ENCODE measurements around the gene VAMP1. TPM values are rescaled to one million over a fixed set of nuclear protein-coding genes. Genes with fewer than 3 reads are reported as not detected.
A peak's percentile ranks its signal among the peaks of the same experiment; 100 is the strongest.

Gene VAMP1
- total RNA-seq, 1 donor from 2014 or later, result 52.8 TPM

DNA sequence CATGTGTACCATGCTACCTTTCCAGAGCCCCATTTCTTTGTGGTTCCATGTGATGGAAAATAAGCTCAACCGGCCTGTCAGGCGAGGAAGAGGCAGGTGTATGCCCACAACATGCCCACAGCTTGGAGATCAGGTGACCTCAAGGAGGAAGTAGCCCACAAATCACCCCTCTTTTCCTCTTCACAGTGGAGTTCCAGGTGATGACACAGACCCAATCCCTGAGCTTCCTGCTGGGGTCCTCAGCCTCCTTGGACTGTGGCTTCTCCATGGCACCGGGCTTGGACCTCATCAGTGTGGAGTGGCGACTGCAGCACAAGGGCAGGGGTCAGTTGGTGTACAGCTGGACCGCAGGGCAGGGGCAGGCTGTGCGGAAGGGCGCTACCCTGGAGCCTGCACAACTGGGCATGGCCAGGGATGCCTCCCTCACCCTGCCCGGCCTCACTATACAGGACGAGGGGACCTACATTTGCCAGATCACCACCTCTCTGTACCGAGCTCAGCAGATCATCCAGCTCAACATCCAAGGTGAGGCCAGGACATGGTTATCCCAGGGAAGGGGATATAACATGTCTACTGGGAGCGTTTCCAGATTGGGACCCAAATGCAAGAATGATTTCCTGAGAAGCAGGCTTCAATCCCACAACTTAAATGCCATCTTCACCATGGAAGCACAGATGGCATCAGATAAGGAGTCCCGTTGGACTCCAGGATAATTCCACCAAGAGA, 13.1 kb downstream of the VAMP1 start:
- H3K9me3 Mint-ChIP-seq, result no peaks in the 10 kb centered on the region
- peaks cover 71% of the 10 kb centered on the region for H3K4me1 Mint-ChIP-seq (ENCODE audit: low read depth)
- peaks cover 73% of the 10 kb centered on the region for H3K36me3 Mint-ChIP-seq (ENCODE audit: low read depth)
- no peak for DNase-seq (ENCODE audit: low spot score)
- peak overlapping the region; percentile 8 for H3K4me3 Mint-ChIP-seq
- intact Hi-C loops (cut with micrococcal nuclease), result no loop called here
- peak overlapping the region; percentile 72 for H3K27ac Mint-ChIP-seq
- no peaks in the 10 kb centered on the region for H3K27me3 Mint-ChIP-seq (ENCODE audit: insufficient read depth)

DNA sequence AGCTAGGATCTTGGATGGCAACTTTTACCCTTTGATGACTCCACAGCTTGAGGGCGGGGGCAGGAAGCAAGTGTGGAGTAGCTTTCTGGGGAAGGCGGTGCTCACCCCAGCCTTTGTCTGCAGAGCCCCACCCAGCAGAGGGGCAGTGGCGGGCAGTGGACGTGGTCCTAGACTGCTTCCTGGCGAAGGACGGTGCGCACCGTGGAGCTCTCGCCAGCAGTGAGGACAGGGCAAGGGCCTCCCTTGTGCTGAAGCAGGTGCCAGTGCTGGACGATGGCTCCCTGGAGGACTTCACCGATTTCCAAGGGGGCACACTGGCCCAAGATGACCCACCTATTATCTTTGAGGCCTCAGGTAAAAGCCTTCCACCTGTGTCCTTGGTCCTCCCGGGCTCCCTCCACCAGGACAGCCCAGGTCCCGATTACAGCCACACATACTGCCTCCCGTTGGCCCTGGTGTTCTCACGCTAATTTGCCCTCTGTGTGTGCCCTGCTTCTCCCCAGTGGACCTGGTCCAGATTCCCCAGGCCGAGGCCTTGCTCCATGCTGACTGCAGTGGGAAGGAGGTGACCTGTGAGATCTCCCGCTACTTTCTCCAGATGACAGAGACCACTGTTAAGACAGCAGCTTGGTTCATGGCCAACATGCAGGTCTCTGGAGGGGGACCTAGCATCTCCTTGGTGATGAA, 17.4 kb downstream of the VAMP1 start:
- Mint-ChIP-seq H3K27ac (peak overlapping the region; percentile 91), H3K36me3 (ENCODE audit: low read depth) (peaks cover 64% of the 10 kb centered on the region), H3K9me3 (no peaks in the 10 kb centered on the region), H3K4me1 (ENCODE audit: low read depth) (peaks cover 66% of the 10 kb centered on the region), H3K27me3 (ENCODE audit: insufficient read depth) (no peaks in the 10 kb centered on the region), H3K4me3 (peak overlapping the region; percentile 98)
- no peak for DNase-seq (ENCODE audit: low spot score)
- intact Hi-C loops (cut with micrococcal nuclease), result loop anchor here (1.0 to 5.0 kb wide), 4 partner anchors 9 to 39 kb away; partner anchors contain the start of genes MRPL51 and NCAPD2

DNA sequence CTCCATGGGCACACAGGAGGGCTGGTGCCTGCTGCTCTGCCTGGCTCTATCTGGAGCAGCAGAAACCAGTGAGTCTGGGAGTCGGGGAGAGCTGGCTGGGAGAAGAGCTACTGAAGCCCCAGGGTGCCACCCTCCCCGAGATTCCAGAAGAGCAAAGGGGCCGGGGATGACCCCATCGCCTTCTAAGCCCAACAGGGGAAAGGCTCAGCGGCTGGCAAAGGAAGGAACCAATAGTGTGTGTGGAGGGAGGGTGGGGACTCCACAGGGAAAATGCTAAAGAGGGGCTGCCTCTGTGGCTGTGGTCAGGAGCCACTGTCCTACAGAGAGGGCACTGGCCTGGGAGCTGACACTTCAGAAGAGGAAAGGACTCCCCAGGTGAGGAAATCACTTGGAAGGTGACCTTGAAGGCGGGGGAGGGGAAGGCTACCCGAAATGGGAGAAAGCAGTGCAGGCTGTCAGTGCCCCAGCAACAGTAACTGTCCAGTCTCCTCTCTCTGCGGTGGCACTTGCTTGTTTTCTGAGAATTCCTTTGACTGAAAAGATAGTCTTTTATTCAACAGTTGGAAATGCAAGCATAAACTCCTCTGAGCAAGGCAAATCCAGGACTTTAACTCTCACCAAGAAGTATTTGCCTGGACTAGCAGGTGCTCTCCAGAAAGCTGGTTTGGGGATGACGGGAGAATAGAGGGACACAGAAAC, 18.1 kb downstream of the VAMP1 start:
- H3K36me3 Mint-ChIP-seq (ENCODE audit: low read depth), result peaks cover 67% of the 10 kb centered on the region
- intact Hi-C loops (cut with micrococcal nuclease), result loop anchor here (1.0 to 5.0 kb wide), 4 partner anchors 9 to 40 kb away; partner anchors contain the start of genes MRPL51 and NCAPD2
- H3K4me1 Mint-ChIP-seq (ENCODE audit: low read depth), result peaks cover 71% of the 10 kb centered on the region
- DNase-seq (ENCODE audit: low spot score), result no peak
- H3K9me3 Mint-ChIP-seq, result no peaks in the 10 kb centered on the region
- H3K27ac Mint-ChIP-seq, result peak overlapping the region; percentile 91
- H3K27me3 Mint-ChIP-seq (ENCODE audit: insufficient read depth), result no peaks in the 10 kb centered on the region
- peak overlapping the region; percentile 98 for H3K4me3 Mint-ChIP-seq

DNA sequence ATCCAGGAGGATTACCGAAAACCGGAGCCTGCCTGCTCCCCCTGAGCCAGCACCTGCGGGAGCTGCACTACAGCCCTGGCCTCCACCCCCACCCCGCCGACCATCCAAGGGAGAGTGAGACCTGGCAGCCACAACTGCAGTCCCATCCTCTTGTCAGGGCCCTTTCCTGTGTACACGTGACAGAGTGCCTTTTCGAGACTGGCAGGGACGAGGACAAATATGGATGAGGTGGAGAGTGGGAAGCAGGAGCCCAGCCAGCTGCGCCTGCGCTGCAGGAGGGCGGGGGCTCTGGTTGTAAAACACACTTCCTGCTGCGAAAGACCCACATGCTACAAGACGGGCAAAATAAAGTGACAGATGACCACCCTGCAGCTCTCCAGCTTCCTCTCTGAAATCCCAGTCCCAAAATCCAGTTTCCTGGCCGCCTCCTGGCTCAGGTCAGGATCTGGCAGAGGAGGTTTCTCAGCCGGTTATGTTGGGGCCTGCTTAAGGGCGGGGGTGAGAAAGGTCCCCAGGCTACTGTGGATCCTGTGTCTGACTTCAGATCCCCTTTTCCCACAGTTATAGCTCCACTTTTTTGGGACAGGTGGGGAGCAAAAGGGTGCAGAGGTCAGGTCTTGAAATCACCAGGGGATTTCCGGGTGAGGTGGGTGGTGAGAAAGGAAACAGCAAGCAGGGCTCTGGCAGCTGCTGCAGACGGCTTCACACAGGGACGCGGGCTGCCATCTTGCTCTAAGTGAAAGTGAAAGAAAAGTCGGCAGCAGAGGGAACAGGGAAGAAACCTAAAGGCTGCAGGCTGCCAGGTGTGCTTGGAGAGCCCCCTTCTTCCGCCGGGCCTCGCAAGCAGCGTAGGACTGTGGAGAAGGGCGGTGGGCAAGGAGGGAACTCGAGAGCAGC, 18.9 kb downstream of the VAMP1 start, which contains the start of gene TAPBPL:
Gene TAPBPL (plus strand): TSS at position 695 of the 897 bp plus-strand sequence. CDS start 207 bp downstream, outside the sequence.
- Mint-ChIP-seq H3K4me3 (peak within 1 kb of the TSS; percentile 98), H3K27me3 (ENCODE audit: insufficient read depth) (no peaks in the 10 kb centered on the region), H3K4me1 (ENCODE audit: low read depth) (peaks cover 72% of the 10 kb centered on the region), H3K27ac (peak within 1 kb of the TSS; percentile 91), H3K36me3 (ENCODE audit: low read depth) (peaks cover 67% of the 10 kb centered on the region), H3K9me3 (no peaks in the 10 kb centered on the region)
- intact Hi-C loops (cut with micrococcal nuclease), result loop anchor here (1.0 to 5.0 kb wide), 5 partner anchors 8 to 41 kb away; partner anchors contain the start of genes MRPL51 and NCAPD2
- DNase-seq (ENCODE audit: low spot score), result peak; percentile 79

DNA sequence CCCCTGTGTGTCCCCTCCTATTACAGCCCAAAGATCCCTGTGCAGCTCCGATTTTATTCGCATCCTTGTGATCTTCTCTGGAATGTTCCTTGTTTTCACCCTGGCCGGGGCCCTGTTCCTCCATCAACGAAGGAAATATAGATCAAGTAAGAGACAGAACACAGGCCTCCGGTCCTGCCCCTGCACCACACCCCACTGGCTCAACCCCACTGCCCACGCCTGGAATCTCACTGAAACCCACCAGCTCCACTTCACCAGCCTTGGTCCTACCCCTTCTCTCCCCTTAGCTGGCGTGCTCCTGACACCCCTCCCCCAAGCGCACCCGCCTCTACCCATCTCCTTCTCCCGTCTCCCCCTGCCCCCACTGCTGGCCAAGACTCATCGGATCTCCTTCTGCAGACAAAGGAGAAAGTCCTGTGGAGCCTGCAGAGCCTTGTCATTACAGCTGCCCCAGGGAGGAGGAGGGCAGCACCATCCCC, 19.6 kb downstream of the VAMP1 start:
- peaks cover 67% of the 10 kb centered on the region for H3K36me3 Mint-ChIP-seq (ENCODE audit: low read depth)
- H3K4me1 Mint-ChIP-seq (ENCODE audit: low read depth), result peaks cover 78% of the 10 kb centered on the region
- H3K27ac Mint-ChIP-seq, result peak overlapping the region; percentile 91
- no peak for DNase-seq (ENCODE audit: low spot score)
- peak overlapping the region; percentile 98 for H3K4me3 Mint-ChIP-seq
- no peaks in the 10 kb centered on the region for H3K9me3 Mint-ChIP-seq
- intact Hi-C loops (cut with micrococcal nuclease), result loop anchor here (1.0 to 5.0 kb wide), 2 partner anchors 28 to 41 kb away; partner anchors contain the start of genes MRPL51 and NCAPD2
- H3K27me3 Mint-ChIP-seq (ENCODE audit: insufficient read depth), result no peaks in the 10 kb centered on the region

DNA sequence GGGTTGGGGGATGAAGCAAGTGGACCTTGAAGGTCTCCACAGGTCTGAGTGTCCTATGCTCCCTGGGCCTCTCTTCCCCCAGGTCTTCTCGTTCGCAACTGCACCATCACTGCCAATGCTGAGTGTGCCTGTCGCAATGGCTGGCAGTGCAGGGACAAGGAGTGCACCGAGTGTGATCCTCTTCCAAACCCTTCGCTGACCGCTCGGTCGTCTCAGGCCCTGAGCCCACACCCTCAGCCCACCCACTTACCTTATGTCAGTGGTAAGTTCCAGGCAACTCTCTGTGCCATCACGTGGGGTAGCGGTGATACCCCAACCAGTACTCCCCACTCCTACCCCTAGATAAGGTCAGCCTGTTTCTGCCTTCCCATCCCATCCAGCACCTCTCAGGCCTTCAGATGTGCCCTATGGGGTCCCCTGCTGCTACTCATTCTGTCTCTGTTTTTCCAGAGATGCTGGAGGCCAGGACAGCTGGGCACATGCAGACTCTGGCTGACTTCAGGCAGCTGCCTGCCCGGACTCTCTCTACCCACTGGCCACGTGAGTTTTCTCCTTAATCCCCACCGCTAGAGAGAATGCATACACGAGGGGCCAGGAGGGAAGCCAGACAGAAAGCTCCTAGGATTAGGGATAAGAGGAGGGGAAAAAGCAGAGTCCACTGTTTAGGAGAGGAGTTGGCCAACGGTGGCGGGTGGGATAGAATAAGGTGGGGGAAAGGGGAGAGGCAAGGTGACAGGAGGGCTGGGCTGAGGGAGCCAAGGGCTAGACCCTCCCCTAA, 20.2 kb downstream of the VAMP1 start:
- no peak for DNase-seq (ENCODE audit: low spot score)
- intact Hi-C loops (cut with micrococcal nuclease), result loop anchor here (5.0 kb wide), 1 partner anchor 42 kb away; the partner anchor contains the start of genes MRPL51 and NCAPD2
- peaks cover 82% of the 10 kb centered on the region for H3K4me1 Mint-ChIP-seq (ENCODE audit: low read depth)
- H3K36me3 Mint-ChIP-seq (ENCODE audit: low read depth), result peaks cover 68% of the 10 kb centered on the region
- peak overlapping the region; percentile 91 for H3K27ac Mint-ChIP-seq
- H3K27me3 Mint-ChIP-seq (ENCODE audit: insufficient read depth), result no peaks in the 10 kb centered on the region
- peak overlapping the region; percentile 98 for H3K4me3 Mint-ChIP-seq
- no peaks in the 10 kb centered on the region for H3K9me3 Mint-ChIP-seq

DNA sequence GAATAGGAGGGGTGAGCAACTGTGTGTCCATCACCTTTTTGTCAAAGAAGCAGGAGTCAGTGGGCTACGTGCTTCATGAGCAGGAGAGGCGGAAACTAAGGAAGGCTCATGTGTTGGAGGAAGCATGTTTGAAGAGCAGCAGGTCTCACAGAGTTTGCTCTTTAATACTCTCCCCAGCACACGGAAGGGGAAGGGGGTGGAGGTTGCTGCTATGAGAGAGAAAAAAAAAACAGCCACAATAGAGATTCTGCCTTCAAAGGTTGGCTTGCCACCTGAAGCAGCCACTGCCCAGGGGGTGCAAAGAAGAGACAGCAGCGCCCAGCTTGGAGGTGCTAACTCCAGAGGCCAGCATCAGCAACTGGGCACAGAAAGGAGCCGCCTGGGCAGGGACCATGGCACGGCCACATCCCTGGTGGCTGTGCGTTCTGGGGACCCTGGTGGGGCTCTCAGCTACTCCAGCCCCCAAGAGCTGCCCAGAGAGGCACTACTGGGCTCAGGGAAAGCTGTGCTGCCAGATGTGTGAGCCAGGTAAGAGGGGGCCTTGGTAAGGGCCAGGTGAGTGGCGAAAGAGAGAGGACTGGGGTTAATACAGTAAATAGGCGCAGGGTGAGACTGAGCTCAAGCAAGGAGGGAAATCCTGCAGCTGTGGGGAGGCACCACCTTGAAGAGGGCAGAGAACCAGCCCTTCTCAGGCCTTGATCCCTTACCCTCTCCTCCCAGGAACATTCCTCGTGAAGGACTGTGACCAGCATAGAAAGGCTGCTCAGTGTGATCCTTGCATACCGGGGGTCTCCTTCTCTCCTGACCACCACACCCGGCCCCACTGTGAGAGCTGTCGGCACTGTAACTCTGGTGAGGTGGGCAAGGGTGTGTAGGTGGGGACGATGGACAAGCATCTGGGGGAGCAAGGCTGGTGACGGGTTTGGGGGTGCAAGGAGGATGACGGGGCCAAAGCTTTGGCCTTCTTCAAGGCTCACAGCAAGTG, 25.5 kb downstream of the VAMP1 start, which contains the start of gene CD27:
Gene CD27 (plus strand): TSS at position 252 of the 985 bp plus-strand sequence. CDS start 141 bp downstream, at position 393.
- Mint-ChIP-seq H3K36me3 (ENCODE audit: low read depth) (peaks cover 26% of the 10 kb centered on the region), H3K27ac (peak within 1 kb of the TSS; percentile 97), H3K27me3 (ENCODE audit: insufficient read depth) (no peaks in the 10 kb centered on the region), H3K4me1 (ENCODE audit: low read depth) (peaks cover 73% of the 10 kb centered on the region), H3K9me3 (no peaks in the 10 kb centered on the region), H3K4me3 (peak within 1 kb of the TSS; percentile 93)
- intact Hi-C loops (cut with micrococcal nuclease), result loop anchor here (5.0 kb wide), 1 partner anchor 1637 kb away; the partner anchor contains the start of gene NECAP1
- no peak for DNase-seq (ENCODE audit: low spot score)

DNA sequence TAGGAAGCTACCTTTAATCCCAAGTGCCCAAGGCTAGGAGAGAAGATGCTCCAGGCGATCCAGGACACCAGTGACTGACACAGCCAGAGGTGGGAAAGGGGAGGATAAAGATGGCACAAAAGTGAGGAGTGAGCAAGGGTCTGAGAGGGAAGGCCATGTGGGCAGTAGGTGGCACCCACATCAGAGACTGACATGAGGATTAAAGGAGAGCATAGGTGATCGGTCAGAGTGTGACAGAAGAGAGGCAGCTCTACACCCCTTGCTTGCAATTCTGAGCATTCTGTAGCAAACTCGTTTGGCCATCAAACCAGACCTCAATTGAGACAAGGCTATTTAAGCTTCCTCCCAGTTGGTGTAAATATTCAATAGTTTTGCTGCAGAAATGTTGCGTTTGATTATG, 26.4 kb downstream of the VAMP1 start:
- peak overlapping the region; percentile 93 for H3K4me3 Mint-ChIP-seq
- peaks cover 26% of the 10 kb centered on the region for H3K36me3 Mint-ChIP-seq (ENCODE audit: low read depth)
- H3K9me3 Mint-ChIP-seq, result no peaks in the 10 kb centered on the region
- peaks cover 76% of the 10 kb centered on the region for H3K4me1 Mint-ChIP-seq (ENCODE audit: low read depth)
- no peak for DNase-seq (ENCODE audit: low spot score)
- peak overlapping the region; percentile 97 for H3K27ac Mint-ChIP-seq
- intact Hi-C loops (cut with micrococcal nuclease), result no loop called here
- H3K27me3 Mint-ChIP-seq (ENCODE audit: insufficient read depth), result no peaks in the 10 kb centered on the region

DNA sequence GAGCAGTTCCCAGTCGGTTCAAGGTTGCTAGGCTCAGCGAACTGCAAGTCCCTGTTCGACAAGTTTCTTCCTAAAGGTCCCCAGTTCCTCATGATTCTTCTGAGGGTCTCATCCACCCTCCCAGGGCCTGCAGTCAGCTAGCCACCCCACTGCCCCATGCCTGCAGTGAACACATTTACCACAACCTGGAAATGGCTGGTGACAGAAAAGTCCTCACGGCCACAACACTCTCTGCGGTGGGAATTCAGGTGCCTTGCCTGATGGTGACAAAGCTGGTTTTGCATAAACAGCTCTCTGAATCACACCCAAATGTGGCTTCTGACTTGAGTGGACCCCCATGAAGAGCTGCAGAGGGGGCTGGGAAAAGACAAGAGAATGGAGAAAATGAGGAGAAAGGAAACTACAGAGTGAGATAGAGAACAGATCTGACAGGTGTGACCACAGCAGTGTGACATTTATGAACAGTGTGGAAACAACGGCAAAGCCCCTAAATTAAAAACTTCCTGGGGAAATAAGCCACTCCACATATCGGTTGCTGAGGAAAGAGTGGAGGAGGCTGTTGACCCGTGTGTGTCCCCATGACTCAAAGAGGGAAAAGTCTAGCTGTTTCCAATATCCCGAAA, 27.0 kb downstream of the VAMP1 start:
- Mint-ChIP-seq H3K36me3 (ENCODE audit: low read depth) (peaks cover 26% of the 10 kb centered on the region), H3K27me3 (ENCODE audit: insufficient read depth) (no peaks in the 10 kb centered on the region), H3K4me1 (ENCODE audit: low read depth) (peaks cover 82% of the 10 kb centered on the region), H3K4me3 (peak overlapping the region; percentile 93), H3K9me3 (no peaks in the 10 kb centered on the region), H3K27ac (peak overlapping the region; percentile 97)
- intact Hi-C loops (cut with micrococcal nuclease), result loop anchor here (1.0 kb wide), 4 partner anchors 9 to 19 kb away; partner anchors contain the start of gene TAPBPL
- DNase-seq (ENCODE audit: low spot score), result no peak

DNA sequence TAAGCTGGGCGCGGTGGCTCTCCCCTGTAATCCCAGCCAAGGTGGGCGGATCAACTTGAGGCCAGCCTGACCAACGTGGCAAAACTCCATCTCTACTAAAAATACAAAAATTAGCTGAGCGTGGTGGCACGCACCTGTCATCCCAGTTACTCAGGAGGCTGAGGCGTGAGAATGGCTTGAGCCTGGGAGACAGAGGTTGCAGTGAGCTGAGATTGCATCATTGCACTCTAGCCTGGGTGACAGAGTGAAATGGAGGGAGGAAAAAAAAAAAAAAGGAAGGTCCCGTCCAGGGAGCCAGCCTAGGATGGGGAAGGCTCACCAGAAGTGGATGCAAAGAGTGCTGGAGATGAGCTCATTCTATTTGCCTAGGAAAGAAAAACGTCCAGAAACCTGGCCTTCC, 27.6 kb downstream of the VAMP1 start:
- Mint-ChIP-seq H3K27me3 (ENCODE audit: insufficient read depth) (no peaks in the 10 kb centered on the region), H3K4me1 (ENCODE audit: low read depth) (peaks cover 80% of the 10 kb centered on the region), H3K4me3 (peak overlapping the region; percentile 51), H3K36me3 (ENCODE audit: low read depth) (peaks cover 22% of the 10 kb centered on the region), H3K27ac (peak overlapping the region; percentile 97), H3K9me3 (no peaks in the 10 kb centered on the region)
- intact Hi-C loops (cut with micrococcal nuclease), result loop anchor here (1.0 kb wide), 4 partner anchors 9 to 19 kb away; partner anchors contain the start of gene TAPBPL
- no peak for DNase-seq (ENCODE audit: low spot score)
